ENCODE data around the gene LTBP3.

LTBP3 gene

DNA sequence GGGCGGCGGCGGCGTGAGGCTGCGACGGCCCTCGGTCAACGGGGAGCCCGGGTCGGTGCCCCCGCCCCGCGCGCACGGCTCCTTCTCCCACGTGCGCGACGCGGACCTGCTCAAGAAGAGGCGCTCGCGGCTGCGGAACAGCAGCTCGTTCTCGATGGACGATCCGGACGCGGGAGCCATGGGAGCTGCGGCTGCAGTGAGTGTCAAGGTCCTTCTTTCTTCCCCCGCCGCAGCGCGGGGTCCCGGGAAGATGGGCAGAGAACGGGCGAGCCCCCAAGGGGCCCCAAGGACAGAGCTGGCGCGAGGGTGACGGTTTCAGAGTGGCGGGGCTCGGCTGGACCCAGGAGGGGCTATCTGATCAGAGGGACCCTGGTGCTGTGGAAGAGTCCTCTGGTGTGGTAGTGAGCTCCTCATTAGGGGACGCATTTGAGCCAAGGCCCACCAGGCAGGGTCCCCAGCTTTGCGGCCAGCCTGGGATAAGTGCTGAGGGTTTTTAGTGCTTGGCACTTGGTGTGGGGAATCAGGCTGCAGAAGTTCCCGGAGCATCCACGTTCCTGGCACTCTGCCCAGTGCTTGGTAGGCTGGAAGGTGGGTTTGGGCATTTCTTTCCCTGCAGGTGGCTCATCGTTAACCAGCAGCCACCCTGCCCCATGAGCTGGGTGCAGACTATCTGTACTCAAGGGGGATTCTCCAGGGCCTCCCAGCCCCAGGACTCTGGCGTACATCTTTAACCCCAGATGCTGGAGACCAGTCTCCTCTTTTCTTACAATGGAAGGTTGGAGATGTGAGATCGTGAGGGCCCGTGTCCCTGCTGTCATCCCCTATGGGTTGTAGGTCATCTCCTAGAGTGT lies 27.5 kb upstream of the LTBP3 start:
- DNase-seq = no peak

DNA sequence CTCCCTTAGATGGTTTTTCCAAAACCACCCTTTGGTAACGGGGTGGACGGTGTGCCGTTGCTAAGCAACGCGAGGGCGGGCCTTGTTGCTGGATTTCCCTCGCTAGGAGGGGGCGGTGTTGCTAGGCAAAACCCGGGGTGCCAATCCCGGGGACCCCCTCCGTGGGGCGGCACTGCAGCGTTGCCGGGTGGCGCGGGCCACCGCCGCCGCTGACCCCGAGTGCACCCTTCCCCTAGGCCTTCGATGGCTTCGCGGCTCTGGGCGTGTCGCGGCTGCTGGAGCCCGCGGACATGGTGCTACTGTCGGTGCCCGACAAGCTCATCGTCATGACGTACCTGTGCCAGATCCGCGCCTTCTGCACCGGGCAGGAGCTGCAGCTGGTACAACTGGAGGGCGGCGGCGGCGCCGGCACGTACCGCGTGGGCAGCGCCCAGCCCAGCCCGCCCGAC lies 26.6 kb upstream of the LTBP3 start:
- DNase-seq = no peak

DNA sequence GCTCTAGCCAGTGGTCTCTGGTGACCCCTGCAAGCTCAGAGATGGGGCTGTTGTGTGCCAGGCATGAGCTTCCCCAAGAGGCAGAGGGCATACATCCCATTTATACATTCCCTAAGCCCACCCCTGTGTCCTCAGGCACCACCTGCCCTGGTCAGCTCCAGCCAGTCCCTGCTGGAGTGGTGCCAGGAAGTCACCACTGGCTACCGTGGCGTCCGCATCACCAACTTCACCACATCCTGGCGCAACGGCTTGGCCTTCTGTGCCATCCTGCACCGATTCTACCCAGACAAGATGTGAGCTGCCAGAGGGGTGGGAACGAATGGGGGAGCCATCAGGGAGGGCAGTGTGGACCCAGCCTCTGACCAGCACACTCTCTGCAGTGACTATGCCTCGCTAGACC lies 25.9 kb upstream of the LTBP3 start:
- DNase-seq = no peak

DNA sequence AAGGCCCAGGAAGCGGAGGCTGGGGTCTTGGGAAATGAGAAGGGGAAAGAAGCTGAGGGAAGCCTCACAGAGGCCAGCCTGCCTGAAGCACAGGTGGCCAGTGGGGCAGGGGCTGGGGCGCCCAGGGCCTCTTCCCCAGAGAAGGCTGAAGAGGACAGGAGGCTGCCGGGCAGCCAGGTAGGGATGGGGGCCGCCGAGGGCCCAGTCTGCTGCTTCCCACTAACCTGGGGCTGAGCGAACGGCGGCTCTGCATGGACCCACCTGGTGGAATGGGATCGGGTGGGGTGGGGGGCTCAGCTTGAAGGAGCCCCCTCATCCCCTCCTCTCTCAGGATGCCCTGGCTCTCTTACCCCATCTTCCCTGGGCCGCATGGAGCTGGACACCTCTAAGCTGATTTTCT lies 25.4 kb upstream of the LTBP3 start:
- no peak for DNase-seq

DNA sequence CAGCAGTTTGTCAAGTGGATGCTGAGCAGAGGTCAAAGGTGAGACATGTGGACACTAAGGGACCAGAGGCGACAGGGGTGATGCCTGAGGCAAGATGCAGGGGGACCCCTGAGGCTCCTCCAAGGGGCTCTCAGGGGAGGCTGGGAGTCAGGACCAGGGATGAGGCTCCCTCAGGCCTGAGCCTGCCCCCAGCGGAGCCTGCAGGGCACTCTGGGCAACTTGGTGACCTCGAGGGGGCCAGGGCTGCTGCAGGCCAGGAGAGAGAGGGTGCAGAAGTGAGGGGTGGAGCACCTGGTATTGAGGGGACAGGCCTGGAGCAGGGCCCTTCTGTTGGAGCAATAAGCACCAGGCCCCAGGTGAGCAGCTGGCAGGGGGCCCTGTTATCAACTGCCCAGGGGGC lies 23.8 kb upstream of the LTBP3 start:
- DNase-seq = no peak

DNA sequence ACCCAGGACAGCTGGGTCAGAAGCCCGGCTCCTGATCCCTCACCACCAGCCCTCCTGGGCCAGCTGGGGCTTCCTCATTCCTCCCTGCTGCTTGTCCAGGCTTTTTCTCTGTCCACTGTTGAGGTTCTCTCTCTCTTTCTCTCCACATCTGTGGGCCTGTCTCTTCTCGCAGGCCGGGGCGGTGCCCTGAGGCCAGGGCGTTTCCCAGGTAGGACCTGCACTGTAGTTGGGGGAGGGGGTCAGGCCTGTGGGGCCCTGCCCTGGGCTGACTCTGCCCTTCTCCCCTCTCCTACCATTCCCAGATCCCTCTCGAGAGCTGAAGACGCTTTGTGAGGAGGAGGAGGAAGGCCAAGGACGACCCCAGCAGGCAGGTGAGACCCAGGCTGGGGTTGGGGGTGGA lies 22.6 kb upstream of the LTBP3 start:
- DNase-seq = no peak

DNA sequence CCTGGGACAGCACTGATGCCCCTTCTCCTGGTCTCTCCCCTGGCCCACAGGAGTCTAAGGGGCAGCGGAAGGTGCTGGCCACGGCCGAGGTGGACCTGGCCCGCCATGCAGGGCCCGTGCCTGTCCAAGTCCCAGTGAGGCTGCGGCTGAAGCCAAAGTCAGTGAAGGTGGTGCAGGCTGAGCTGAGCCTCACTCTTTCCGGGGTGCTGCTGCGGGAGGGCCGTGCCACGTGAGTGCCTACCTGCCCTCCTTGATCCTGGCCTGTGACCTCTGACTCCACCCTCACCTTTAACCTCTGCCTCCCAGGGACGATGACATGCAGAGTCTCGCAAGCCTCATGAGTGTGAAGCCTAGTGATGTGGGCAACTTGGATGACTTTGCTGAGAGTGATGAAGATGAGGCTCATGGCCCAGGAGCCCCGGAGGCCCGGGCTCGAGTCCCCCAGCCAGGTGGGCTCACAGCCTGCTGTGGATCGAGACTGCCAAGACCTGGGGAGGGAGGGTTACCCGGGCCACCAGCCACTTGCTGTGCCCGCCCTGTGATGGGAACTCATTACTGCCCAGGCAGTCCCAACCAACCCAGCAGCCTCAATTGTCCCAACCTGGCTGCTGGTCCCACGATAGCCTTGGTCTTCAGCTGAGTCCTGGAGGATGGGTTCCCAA lies 22.0 kb upstream of the LTBP3 start:
- no peak for DNase-seq

DNA sequence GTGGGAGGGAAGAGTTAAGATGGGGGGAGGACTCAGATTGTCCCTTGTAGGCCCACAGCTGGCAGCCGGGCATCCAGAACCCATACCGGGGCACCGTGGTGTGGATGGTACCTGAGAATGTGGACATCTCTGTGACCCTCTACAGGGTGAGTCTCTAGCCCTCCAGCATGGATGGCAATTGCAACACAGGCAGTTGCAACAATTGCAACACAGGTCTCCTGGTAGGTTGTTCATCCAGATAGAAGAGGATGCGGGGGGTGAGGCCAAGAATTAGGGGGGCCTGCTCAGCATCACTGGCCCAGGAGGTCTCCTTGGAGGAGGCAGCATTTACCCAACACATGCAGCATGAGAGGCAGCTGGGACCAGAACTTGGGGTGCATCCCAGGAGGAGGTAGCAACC lies 21.1 kb upstream of the LTBP3 start:
- DNase-seq = no peak

DNA sequence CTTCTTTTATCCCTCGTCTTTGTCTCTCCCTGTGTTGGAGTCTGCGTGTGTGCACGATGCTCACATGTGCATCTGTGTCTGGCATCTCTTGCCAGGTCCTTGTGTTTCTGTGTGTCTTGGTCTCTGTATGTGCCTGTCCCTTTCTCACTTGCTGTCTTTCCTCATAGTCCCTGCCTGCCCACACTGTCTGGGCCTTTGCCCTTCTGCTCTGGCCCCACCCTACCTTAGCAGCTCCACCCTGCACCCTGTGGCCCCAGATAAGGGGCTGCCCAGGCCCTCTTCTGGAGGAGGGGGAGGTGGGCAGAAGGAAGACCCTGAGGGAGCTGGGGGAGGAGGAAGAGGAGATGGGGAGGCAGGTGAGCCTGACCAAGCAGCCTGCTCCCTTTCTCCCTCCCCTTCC lies 20.5 kb upstream of the LTBP3 start:
- DNase-seq = peak; percentile 88

DNA sequence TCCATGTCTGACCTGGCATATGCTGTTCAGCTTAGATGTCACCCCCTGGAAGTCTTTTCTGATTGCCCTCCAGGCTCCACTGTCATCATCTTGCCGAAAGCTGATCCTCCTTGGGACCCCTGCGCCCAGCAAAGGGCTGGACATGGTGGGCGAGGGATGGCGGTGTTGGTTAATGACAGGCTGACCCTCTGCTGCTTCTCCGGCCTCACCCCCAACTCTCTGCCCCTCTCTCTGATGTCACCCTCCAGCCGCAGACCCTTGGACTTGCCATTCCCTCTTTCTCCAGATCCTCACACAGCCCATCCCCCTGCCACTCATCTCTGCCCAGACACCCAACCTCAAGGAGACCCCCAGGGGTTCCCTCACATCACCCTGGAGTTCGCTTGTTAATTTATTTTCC lies 20.0 kb upstream of the LTBP3 start:
- DNase-seq = no peak

DNA sequence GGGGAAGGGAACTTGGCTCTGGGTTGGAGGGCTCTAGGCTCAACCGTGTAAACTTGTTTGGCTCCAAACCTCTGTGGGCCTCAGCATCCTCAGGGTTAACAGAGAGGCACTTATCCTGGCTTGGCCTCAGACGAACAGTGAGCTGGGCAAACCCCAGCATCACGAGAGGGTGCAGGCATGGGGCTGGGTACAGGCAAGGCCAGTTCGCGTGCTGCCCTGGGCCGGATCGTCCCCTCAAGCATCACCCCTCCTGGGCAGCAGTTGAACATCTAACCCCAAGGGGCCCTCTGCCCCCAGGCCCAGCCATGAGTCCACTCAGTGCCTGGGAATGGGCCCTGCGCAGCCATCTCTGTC lies 19.6 kb upstream of the LTBP3 start:
- DNase-seq = no peak

DNA sequence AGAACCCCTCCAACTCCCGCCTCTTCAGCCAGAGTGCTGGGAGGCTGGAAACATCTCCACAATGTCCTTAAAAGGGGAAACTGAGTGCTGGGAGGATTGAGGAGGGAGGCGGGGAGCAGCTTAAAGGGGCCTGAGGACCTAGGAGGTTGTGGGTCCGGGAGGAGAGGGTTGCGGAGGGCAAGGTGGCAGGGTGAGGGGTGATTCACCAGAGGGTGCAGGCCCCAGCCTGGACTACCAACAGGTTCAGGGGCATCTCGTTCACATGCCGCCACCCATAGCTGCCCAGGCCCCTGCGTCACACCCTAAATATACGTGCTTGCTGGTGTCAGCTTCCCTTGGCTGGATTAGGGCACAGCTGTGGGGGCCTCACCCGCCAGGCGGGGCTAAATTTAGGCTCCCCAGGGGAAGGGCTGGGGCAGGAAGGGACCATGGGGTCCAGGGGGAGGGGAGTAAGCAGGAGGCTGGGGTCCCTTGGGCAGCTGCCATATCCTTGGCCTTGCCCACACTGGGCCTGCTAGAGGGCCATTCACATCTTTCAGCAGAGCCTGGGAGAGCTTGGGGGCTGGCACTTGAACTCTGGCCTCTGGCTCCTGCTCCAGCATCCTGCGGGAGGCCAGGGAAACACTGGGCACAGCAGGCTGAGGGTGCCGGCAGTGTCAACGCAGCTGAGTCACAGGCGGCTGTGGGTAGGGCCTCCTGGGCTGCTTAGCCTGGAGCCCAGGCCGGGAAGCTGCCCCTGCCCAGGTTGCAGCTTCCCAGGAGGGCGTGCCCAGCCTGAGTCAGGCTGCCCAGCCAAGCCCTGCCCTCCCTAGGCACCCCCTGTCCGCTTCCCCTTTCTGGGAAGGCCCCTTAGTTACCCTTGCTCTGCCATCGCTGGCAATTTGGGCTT lies 19.0 kb upstream of the LTBP3 start:
- peak; percentile 66 for DNase-seq

DNA sequence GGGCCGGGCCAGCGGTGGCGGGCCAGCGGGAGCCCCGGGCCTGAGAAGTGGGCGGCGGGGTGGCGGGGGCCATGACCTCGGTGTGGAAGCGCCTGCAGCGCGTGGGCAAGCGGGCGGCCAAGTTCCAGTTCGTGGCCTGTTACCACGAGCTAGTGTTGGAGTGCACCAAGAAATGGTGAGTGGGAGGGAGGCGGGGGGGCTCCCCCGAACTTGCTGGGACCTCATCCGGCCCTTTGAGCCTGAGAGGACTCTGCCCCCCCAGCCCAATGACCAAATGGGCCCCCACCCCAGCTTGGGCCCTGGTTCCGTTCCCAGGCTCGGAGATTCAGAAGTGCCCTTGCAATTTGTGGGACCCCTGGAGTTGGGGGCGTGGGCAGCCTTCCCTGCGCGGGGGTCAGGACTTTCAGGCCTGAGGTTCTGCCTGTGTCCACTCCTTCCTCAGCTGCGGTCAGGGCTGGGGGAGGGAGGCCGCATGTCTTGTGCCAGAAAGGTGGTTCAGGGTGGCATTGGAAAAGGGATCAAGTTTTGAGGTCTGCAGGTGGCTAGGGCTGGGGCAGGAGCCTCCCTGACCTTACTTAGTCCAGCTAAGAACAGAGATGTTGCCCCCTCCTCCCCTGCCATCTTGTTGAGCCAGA lies 18.2 kb upstream of the LTBP3 start:
- DNase-seq = no peak

DNA sequence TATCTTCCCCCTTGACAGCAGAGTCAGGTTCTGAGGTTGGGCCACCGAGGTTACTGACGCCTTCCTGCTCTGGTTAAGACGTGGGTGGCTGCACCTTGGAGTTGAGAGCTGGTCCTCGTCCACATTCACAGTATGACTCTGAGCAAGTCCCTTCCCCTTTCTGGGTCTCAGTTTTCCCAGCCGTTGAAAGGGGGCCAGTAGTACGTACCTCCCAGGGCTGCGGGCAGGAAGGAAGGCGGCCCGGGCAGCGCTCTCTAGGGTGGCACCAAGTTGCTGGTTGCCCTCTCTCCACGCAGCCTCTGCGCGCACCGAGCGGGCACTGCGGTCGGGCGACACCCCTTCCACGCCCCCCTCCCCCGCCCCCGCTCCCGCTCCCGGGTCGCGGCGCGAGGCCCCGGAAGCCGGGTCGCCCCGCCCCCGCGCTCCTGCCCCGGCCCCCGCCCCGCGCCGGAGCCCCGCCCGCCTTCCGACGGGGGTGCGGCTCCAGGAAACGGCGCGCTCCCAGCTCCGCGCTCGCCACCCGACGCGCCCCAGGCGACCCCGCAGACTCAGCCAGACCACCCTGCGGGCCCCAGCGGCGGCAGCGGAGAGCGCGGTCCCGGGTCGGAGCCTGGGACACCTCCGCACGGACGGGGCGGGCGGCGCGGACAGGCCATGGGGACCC lies 17.5 kb upstream of the LTBP3 start, which contains the start of gene EHBP1L1:
TSS of gene EHBP1L1 (plus strand) at position 486 of the 664 bp plus-strand sequence. CDS start 250 bp downstream, outside the sequence.
- peak; percentile 80 for DNase-seq

DNA sequence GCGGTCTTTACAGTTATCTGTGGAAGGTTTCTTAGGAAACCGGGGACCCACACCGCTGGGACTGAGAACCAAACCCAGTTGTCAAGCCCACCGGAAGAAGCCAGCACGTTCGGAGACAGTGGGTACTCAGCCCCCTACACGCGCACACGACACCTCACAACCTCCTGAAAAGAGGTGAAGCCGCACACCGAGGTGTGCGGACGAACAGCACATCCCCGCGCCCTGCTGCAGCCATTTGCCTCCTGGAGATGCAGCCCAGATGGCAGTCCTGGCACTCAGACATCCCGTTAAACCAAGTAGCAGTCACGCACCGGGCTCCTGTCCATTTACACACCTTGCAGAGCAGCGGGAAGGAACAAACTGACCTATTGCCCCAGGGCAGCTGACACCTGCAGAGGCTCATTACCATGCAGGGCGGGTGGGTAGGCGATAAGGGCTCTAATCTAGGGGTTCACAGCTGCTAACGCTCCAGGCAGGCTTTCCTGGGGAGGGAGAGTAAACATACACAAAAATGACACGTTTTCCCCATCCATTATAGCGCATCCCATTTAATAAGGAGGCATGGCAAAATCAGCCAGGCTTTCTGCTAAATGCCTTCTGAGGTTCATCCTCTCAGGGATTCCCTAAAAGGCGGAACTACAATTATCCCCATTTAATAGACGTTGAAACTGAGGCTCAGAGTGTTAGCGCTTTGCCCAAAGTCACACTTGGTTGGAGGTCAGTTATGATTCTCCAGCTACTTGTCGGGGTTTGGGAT lies 16.8 kb upstream of the LTBP3 start:
- DNase-seq = peak; percentile 89

DNA sequence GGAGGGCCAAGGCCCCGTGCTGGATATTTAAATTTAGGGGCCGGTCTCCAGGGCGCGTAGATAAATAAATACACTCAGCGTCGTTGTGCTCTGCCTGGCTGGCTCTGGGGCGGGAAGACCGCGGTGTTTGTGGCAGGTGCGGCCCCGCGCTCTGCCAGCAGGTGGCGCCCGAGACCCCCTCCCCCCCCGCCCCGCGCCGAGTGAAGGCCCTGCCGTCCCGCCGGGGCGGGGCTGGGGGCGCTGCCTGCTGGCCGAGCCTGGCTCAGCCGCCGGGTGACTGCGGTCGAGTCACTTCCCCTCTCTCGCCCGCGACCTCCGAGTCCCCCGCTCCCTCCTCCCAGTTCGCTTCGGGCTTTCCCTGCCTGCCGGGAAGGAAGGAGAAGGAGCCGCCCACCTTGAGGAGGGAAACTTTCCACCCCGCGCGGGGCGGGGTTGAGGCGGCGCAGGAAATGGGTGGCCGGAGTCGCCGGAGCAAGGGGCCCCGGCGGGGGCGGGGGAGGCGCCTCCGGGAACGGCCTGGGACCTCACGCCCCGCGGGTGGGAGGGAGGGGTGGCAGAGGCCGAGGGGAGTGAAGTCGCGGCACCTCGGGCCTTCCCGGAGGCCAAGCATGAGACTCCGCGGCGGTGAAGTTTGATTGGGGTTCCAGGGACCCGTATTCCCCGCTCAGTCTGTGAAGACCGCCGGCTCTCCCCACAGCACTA lies 16.1 kb upstream of the LTBP3 start:
- peak; percentile 89 for DNase-seq

DNA sequence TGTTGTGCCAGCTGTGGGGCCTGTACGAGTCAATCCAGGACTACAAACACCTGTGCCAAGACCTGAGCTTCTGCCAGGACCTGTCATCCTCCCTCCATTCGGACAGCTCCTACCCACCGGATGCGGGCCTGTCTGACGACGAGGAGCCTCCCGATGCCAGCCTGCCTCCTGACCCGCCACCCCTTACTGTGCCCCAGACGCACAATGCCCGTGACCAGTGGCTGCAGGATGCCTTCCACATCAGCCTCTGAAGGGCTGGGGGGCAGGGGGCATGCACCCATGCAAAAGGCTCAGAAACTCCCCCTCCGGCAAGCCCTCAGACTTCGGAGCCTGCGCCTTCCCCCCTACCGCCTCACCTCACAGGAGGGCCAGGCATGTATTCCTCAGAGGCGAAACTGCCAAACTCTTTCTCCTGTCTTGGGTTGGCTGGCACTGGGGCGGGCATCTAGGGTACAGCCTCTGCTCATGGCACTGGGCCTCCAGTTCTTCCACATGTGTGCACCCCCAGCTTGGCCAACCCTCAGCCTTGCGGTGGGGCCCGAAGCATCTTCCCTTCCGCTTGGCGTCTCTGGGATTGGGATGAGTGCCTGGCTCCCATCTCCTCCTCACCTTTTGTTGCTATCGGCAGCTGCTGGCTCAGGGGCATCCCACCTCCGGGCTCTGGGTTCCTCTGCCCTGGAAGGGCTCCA lies 15.4 kb upstream of the LTBP3 start:
- no peak for DNase-seq

DNA sequence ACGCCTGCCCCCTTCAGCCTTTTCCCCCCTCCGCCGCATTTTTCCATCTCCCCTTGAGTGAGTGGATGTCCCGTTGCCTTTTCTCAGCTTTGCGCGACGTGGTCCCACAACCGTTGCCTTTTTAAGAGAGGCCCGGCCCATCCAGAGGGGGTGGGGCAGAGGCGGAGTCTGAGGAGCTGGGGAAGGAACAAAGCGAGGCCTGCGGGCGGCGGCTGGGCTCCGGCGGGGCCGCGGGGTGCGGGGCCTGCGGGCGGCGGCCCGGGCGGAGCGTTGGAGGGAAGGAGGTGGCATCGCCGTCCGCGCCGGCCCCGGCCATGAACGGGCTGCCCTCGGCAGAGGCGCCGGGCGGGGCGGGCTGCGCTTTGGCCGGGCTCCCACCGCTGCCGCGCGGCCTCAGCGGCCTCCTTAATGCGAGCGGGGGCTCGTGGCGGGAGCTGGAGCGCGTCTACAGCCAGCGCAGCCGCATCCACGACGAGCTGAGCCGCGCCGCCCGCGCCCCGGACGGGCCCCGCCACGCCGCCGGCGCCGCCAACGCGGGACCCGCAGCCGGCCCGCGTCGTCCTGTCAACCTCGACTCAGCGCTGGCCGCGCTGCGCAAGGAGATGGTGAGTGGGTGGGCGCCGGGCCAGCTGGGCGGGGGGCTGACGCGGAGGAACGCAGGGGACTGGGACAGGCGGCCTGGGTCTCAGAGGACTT lies 14.3 kb upstream of the LTBP3 start, which contains the start of gene FAM89B:
TSS of gene FAM89B (plus strand) at position 183 of the 696 bp plus-strand sequence. CDS start at position 315, 132 bp downstream.
- DNase-seq = peak; percentile 93

DNA sequence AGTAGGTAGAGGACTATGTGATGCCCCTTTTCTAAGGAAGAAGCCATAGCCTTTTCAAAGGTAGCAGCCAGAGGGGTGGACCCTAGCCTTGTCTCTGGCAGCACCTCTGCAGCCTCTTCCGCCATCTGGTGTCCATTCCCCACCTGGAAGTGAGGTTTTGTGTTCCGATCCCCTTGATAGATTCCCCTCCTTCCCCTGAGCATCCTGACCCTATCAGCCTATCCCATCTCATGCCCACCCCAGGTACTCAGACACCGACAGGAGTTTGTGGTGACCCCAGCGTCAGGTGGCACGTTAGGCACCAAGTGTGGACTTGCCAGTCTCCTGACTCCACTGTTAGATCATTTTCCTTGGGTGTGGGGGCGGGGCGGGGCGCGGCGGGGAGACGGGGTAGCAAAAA lies 13.8 kb upstream of the LTBP3 start:
- peak; percentile 70 for DNase-seq

Measured in hematopoietic multipotent progenitor cell treated with erythropoietin and hydrocortisone succinate and interleukin-3 and kit ligand, for 8 days (in vitro differentiated cells).